Hepatocyte (in vitro differentiated cells): Measurements from ENCODE around the gene GMIP. TPM values are rescaled to one million over a fixed set of nuclear protein-coding genes. Genes with fewer than 3 reads are reported as not detected.
"Not testable (repeated sequence)": the region's sequence is repeated elsewhere in the genome, so short reads cannot be mapped to it uniquely, and the experiment has no call there.

Experiments used
- DNase-seq: peaks from one replicate; pipeline ENCODE4 v3.0.0-alpha.2; 2016; ENCODE audit warnings: low spot score
- H2AFZ ChIP-seq: fragments of 200-600 bp; sonication (generic); 2 replicates; pipeline ENCODE4 v1.6.0; 2016; ENCODE audit warnings: antibody characterized with exemption, mild to moderate bottlenecking
- H3K27ac ChIP-seq: fragments of 200-600 bp; sonication (generic); 2 replicates; pipeline ENCODE4 v1.5.1; 2016; ENCODE audit warnings: mild to moderate bottlenecking
- H3K27me3 ChIP-seq: fragments of 200-600 bp; sonication (generic); 2 replicates; pipeline ENCODE4 v1.6.1; 2016
- H3K36me3 ChIP-seq: fragments of 200-600 bp; sonication (generic); replicated peaks from 2 replicates; pipeline ENCODE4 v1.5.1; 2016; ENCODE audit warnings: low read depth; ENCODE audit not compliant: insufficient read depth
- H3K4me1 ChIP-seq: fragments of 200-600 bp; sonication (generic); 2 replicates; pipeline ENCODE4 v1.5.1; 2016; ENCODE audit warnings: mild to moderate bottlenecking, moderate library complexity; ENCODE audit not compliant: insufficient read depth
- H3K4me2 ChIP-seq: fragments of 200-600 bp; sonication (generic); 2 replicates; pipeline ENCODE4 v1.6.0; 2016
- H3K4me3 ChIP-seq: fragments of 200-600 bp; sonication (generic); 2 replicates; pipeline ENCODE4 v1.5.1; 2016; ENCODE audit warnings: mild to moderate bottlenecking
- H3K79me2 ChIP-seq: fragments of 200-600 bp; sonication (generic); 2 replicates; pipeline ENCODE4 v1.6.0; 2017; ENCODE audit warnings: mild to moderate bottlenecking
- H3K9me2 ChIP-seq: fragments of 200-600 bp; sonication (generic); replicated peaks from 2 replicates; pipeline ENCODE4 v1.6.0; 2017; ENCODE audit warnings: mild to moderate bottlenecking; ENCODE audit not compliant: insufficient read depth
- H3K9me3 ChIP-seq: fragments of 200-600 bp; sonication (generic); 2 replicates; pipeline ENCODE4 v1.5.1; 2016; ENCODE audit warnings: low read depth, mild to moderate bottlenecking
- H4K20me1 ChIP-seq: fragments of 200-600 bp; sonication (generic); 2 replicates; pipeline ENCODE4 v1.6.0; 2016; ENCODE audit warnings: mild to moderate bottlenecking; ENCODE audit not compliant: insufficient read depth, poor library complexity, severe bottlenecking
- EZH2 ChIP-seq: fragments of 200-600 bp; sonication (generic); IDR thresholded peaks from 2 replicates; pipeline ENCODE4 v1.6.1; 2016; ENCODE audit warnings: antibody characterized with exemption, mild to moderate bottlenecking, borderline replicate concordance
- EZH2phosphoT487 ChIP-seq: fragments of 200-600 bp; sonication (generic); IDR thresholded peaks from one replicate; pipeline ENCODE4 v1.6.1; 2018; ENCODE audit warnings: antibody characterized with exemption, mild to moderate bottlenecking, low read depth, moderate library complexity; ENCODE audit not compliant: unreplicated experiment, severe bottlenecking
- WGBS: methylation state at CpG from one replicate; pipeline ENCODE4 v1.1.6; 2016; ENCODE audit warnings: low lambda C conversion rate; ENCODE audit errors: missing lambda C conversion rate; 5-methylcytosine and 5-hydroxymethylcytosine counted together
- polyA plus RNA-seq: library from polyadenylated mRNA; unstranded; fragments of >200 nt; fragmentation: Nextera tagmentation; extraction: Ambion mirVana; gene quantifications from 2 replicates; pipeline ENCODE4 v1.2.1, GENCODE V29; 2016
- total RNA-seq: library from RNA; depleted of rRNA; stranded (reverse); fragments of >200 nt; gene quantifications from 2 replicates; pipeline ENCODE4 v1.2.3, GENCODE V29; 2014
- TF ChIP-seq, protein P1 (sequence below): fragments of 200-600 bp; sonication (generic); IDR thresholded peaks from 2 replicates; pipeline ENCODE4 v1.5.1; 2016; ENCODE audit warnings: antibody characterized with exemption, mild to moderate bottlenecking; ENCODE audit not compliant: poor library complexity

GMIP gene, protein sequence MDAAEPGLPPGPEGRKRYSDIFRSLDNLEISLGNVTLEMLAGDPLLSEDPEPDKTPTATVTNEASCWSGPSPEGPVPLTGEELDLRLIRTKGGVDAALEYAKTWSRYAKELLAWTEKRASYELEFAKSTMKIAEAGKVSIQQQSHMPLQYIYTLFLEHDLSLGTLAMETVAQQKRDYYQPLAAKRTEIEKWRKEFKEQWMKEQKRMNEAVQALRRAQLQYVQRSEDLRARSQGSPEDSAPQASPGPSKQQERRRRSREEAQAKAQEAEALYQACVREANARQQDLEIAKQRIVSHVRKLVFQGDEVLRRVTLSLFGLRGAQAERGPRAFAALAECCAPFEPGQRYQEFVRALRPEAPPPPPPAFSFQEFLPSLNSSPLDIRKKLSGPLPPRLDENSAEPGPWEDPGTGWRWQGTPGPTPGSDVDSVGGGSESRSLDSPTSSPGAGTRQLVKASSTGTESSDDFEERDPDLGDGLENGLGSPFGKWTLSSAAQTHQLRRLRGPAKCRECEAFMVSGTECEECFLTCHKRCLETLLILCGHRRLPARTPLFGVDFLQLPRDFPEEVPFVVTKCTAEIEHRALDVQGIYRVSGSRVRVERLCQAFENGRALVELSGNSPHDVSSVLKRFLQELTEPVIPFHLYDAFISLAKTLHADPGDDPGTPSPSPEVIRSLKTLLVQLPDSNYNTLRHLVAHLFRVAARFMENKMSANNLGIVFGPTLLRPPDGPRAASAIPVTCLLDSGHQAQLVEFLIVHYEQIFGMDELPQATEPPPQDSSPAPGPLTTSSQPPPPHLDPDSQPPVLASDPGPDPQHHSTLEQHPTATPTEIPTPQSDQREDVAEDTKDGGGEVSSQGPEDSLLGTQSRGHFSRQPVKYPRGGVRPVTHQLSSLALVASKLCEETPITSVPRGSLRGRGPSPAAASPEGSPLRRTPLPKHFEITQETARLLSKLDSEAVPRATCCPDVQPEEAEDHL
- 4.5 and 5.6 TPM in 2 replicates for total RNA-seq
- 11.4 and 13.0 TPM in 2 replicates for polyA plus RNA-seq

DNA sequence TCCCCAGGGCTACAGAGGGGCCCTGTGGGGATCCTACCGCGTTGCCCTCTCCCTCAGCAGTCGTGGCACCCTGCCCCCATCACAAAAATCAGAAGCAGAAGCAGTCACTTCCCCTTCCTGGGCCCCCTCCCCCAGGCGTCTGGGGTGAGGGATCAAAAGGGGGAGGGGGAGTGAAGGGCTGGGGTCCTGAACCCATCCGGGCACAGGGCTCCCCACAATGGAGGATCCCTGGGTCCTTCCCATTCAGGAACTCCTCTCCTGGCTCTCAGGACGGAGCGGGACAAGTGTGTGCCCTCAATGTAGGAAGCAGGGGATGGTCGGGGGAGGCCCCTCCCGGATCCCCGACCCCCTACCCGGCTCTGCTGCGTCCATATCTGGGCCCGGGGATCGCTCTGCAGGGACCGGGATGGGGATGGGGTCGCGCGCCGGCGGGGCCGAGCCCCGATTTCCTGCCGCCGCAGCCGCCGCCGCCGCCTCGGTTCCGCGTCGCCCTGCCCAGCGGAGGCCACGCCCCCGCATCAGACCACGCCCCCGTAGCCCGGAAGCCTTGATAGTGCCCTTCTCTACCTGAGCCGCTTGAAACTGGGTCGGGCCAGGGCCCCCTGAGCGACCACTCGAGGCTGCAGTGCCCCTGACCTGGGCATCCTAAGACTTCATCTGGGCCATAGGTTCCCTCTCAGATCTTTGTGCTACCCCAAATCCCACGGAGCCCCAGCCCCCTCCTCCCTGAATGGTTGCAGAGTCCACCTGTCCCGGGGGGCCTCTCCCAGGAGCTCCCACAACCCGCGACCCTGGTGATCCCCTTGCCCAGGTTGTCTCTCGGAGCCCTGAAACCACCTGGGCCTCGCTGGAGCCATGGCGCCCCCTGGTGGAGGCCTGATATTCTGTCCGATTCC lies at the start of gene GMIP:
Gene GMIP (minus strand): TSS at position 500 of the 896 bp plus-strand sequence. CDS start 128 bp downstream, at position 372.
- peaks cover 4% of the 10 kb centered on the region for H3K4me1 ChIP-seq
- TF ChIP-seq EZH2: no peak
- TF ChIP-seq, protein P1, sequence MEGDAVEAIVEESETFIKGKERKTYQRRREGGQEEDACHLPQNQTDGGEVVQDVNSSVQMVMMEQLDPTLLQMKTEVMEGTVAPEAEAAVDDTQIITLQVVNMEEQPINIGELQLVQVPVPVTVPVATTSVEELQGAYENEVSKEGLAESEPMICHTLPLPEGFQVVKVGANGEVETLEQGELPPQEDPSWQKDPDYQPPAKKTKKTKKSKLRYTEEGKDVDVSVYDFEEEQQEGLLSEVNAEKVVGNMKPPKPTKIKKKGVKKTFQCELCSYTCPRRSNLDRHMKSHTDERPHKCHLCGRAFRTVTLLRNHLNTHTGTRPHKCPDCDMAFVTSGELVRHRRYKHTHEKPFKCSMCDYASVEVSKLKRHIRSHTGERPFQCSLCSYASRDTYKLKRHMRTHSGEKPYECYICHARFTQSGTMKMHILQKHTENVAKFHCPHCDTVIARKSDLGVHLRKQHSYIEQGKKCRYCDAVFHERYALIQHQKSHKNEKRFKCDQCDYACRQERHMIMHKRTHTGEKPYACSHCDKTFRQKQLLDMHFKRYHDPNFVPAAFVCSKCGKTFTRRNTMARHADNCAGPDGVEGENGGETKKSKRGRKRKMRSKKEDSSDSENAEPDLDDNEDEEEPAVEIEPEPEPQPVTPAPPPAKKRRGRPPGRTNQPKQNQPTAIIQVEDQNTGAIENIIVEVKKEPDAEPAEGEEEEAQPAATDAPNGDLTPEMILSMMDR: peak; percentile 83
- peak within 1 kb of the TSS; percentile 96 for H3K27ac ChIP-seq
- H3K4me3 ChIP-seq: peak within 1 kb of the TSS; percentile 100
- H3K36me3 ChIP-seq: no peaks in the 10 kb centered on the region
- H3K9me3 ChIP-seq: no peaks in the 10 kb centered on the region
- peak within 1 kb of the TSS; percentile 100 for H3K4me2 ChIP-seq
- no peaks in the 10 kb centered on the region for H4K20me1 ChIP-seq
- DNase-seq: peak; percentile 85
- WGBS: 2% methylated on average over 41 of the region's 50 CpGs
- no peaks in the 10 kb centered on the region for H3K9me2 ChIP-seq
- peak within 1 kb of the TSS; percentile 99 for H2AFZ ChIP-seq
- H3K79me2 ChIP-seq: no peaks in the 10 kb centered on the region
- H3K27me3 ChIP-seq: no peaks in the 10 kb centered on the region

DNA sequence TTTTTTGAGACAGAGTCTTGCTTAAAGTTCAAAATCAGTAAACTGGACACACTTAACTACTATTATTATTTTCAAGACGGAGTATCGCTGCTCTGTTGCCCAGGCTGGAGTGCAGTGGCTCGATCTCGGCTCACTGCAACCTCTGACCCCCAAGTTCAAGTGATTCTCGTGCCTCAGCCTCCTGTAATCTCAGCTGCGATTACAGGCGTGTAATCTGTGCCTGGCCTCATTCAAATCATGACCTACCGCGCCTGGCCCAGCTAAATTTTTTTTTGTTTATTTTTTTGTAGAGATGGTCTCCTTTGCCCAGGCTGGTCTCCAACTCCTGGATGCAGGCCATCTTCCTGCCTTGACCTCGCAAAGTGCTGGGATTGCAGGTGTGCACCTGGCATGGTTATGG lies 48.2 kb upstream of the GMIP start:
- Histone ChIP-seq H3K4me2 (no peak overlapping the region), H3K4me3 (no peak overlapping the region), H4K20me1 (no peaks in the 10 kb centered on the region), H3K27ac (no peak overlapping the region), H3K79me2 (no peaks in the 10 kb centered on the region), H3K4me1 (no peaks in the 10 kb centered on the region), H3K36me3 (no peaks in the 10 kb centered on the region), H3K9me2 (no peaks in the 10 kb centered on the region), H2AFZ (no peak overlapping the region), H3K27me3 (no peaks in the 10 kb centered on the region), H3K9me3 (no peaks in the 10 kb centered on the region)
- DNase-seq: no peak
- TF ChIP-seq EZH2phosphoT487 (no peak), EZH2 (no peak)
- TF ChIP-seq, protein P1: no peak
- WGBS: 97% methylated on average over 10 of the region's 10 CpGs

DNA sequence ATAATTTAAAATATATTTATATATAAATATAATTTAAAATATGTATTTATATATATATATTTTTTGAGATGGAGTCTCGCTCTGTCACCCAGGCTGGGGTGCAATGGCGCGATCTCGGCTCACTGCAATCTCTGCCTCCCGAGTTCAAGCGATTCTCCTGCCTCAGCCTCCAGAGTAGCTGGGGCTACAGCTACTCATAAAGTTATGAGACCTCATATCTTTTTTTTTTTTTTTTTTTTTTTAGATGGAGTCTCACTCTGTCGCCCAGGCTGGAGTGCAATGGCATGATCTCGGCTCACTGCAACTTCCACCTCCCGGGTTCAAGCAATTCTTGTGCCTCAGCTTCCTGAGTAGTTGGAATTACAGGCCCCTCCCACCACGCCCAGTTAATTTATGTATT lies 45.6 kb upstream of the GMIP start:
- not testable (repeated sequence) for DNase-seq, H2AFZ ChIP-seq, H3K4me3 ChIP-seq, H3K9me3 ChIP-seq, H3K4me1 ChIP-seq, H3K27ac ChIP-seq, H3K27me3 ChIP-seq, H3K79me2 ChIP-seq, H3K36me3 ChIP-seq, H3K9me2 ChIP-seq, H4K20me1 ChIP-seq, H3K4me2 ChIP-seq
- WGBS: 96% methylated on average over 10 of the region's 10 CpGs
